MM.1S (cell line): ENCODE data around the gene LRRK1.

Source experiments
- EZH2 ChIP-seq: fragments of 300-600 bp; sonication (generic); optimal IDR thresholded peaks from 2 replicates; pipeline ENCODE3; 2017; ENCODE audit warnings: low read depth, mild to moderate bottlenecking, antibody characterized with exemption, low read length, mixed read lengths
- EZH2phosphoT487 ChIP-seq: fragments of 300-600 bp; sonication (generic); IDR thresholded peaks from 2 replicates; pipeline ENCODE4 v1.6.1; 2018; ENCODE audit warnings: antibody characterized with exemption, low read length
- TF ChIP-seq, protein P1 (sequence below): fragments of 300-600 bp; sonication (generic); IDR thresholded peaks from 2 replicates; pipeline ENCODE4 v1.5.1; 2016; ENCODE audit warnings: antibody characterized with exemption, low read length, mixed read lengths

DNA sequence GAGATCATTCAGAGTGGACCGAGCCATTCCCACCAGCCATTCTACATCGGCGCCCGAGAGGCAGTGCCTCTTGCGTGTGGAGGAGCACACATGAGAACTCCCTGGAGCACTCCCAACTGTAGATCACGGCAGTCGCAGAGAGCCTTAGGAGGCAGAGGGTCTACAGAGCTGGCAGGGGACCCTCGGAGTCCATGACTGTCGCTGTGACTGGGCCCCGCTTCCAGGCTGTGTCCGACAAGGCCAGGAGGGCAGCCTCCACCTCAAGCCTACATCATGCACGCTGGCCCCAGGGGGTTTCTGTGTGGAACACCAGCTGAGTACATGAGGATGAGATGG lies 173.7 kb downstream of the LRRK1 start:
- TF ChIP-seq, protein P1, sequence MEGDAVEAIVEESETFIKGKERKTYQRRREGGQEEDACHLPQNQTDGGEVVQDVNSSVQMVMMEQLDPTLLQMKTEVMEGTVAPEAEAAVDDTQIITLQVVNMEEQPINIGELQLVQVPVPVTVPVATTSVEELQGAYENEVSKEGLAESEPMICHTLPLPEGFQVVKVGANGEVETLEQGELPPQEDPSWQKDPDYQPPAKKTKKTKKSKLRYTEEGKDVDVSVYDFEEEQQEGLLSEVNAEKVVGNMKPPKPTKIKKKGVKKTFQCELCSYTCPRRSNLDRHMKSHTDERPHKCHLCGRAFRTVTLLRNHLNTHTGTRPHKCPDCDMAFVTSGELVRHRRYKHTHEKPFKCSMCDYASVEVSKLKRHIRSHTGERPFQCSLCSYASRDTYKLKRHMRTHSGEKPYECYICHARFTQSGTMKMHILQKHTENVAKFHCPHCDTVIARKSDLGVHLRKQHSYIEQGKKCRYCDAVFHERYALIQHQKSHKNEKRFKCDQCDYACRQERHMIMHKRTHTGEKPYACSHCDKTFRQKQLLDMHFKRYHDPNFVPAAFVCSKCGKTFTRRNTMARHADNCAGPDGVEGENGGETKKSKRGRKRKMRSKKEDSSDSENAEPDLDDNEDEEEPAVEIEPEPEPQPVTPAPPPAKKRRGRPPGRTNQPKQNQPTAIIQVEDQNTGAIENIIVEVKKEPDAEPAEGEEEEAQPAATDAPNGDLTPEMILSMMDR, result no peak
- TF ChIP-seq EZH2 (no peak), EZH2phosphoT487 (no peak)
